ENCODE data around the gene SH3BP4.
"Not testable (repeated sequence)": the region's sequence is repeated elsewhere in the genome, so short reads cannot be mapped to it uniquely, and the experiment has no call there.

The SH3BP4 gene

GRCh38 chr2:235017441-235017840, 65.6 kb downstream of the SH3BP4 start:
- no peak for DNase-seq (ENCODE audit: low read depth in 2 of 2)

GRCh38 chr2:235018838-235019237, 67.0 kb downstream of the SH3BP4 start:
- no peak for DNase-seq (ENCODE audit: low read depth in 2 of 2)

GRCh38 chr2:235020141-235020540, 68.3 kb downstream of the SH3BP4 start:
- DNase-seq (ENCODE audit: low read depth in 2 of 2): not testable (repeated sequence)

- DNase-seq (ENCODE audit: low read depth in 2 of 2): no peak
Observed at GRCh38 chr2:235021752-235022151, 69.9 kb downstream of the SH3BP4 start.

- DNase-seq (ENCODE audit: low read depth in 2 of 2): no peak
Observed at GRCh38 chr2:235024191-235024860, 72.5 kb downstream of the SH3BP4 start.

- DNase-seq (ENCODE audit: low read depth in 2 of 2): no peak
Observed at GRCh38 chr2:235024931-235025773, 73.3 kb downstream of the SH3BP4 start.

GRCh38 chr2:235025800-235026536, 74.2 kb downstream of the SH3BP4 start:
- no peak for DNase-seq (ENCODE audit: low read depth in 2 of 2)

GRCh38 chr2:235026649-235027557, 75.1 kb downstream of the SH3BP4 start:
- no peak for DNase-seq (ENCODE audit: low read depth in 2 of 2)

- DNase-seq (ENCODE audit: low read depth in 2 of 2): no peak
Observed at GRCh38 chr2:235027558-235028214, 75.9 kb downstream of the SH3BP4 start.

- DNase-seq (ENCODE audit: low read depth in 2 of 2): no peak
Observed at GRCh38 chr2:235028646-235029045, 76.8 kb downstream of the SH3BP4 start.

GRCh38 chr2:235029054-235029453, 77.2 kb downstream of the SH3BP4 start:
- DNase-seq (ENCODE audit: low read depth in 2 of 2): no peak

- DNase-seq (ENCODE audit: low read depth in 2 of 2): no peak
Observed at GRCh38 chr2:235030126-235030525, 78.3 kb downstream of the SH3BP4 start.

GRCh38 chr2:235030936-235031335, 79.1 kb downstream of the SH3BP4 start:
- no peak for DNase-seq (ENCODE audit: low read depth in 2 of 2)

- no peak for DNase-seq (ENCODE audit: low read depth in 2 of 2)
Observed at GRCh38 chr2:235031686-235032373, 80.0 kb downstream of the SH3BP4 start.

- DNase-seq (ENCODE audit: low read depth in 2 of 2): no peak
Observed at GRCh38 chr2:235032466-235032865, 80.6 kb downstream of the SH3BP4 start.

GRCh38 chr2:235032949-235033348, 81.1 kb downstream of the SH3BP4 start:
- DNase-seq (ENCODE audit: low read depth in 2 of 2): no peak

- DNase-seq (ENCODE audit: low read depth in 2 of 2): no peak
Observed at GRCh38 chr2:235034265-235035118, 82.7 kb downstream of the SH3BP4 start.

- no peak for DNase-seq (ENCODE audit: low read depth in 2 of 2)
Observed at GRCh38 chr2:235037604-235038166, 85.9 kb downstream of the SH3BP4 start.
